Loucy (cell line): Measurements from ENCODE around the gene DRAM2.

Source experiments
- EZH2phosphoT487 ChIP-seq: fragments of 200-600 bp; IDR thresholded peaks from 2 replicates; pipeline ENCODE4 v1.6.1; 2018; ENCODE audit warnings: antibody characterized with exemption, mild to moderate bottlenecking, moderate library complexity, borderline replicate concordance
- TF ChIP-seq, protein P1 (sequence below): fragments of 200-600 bp; sonication (generic); conservative IDR thresholded peaks from 2 replicates; pipeline ENCODE4 v1.5.1; 2014; ENCODE audit warnings: mild to moderate bottlenecking, antibody characterized with exemption, low read length

DNA sequence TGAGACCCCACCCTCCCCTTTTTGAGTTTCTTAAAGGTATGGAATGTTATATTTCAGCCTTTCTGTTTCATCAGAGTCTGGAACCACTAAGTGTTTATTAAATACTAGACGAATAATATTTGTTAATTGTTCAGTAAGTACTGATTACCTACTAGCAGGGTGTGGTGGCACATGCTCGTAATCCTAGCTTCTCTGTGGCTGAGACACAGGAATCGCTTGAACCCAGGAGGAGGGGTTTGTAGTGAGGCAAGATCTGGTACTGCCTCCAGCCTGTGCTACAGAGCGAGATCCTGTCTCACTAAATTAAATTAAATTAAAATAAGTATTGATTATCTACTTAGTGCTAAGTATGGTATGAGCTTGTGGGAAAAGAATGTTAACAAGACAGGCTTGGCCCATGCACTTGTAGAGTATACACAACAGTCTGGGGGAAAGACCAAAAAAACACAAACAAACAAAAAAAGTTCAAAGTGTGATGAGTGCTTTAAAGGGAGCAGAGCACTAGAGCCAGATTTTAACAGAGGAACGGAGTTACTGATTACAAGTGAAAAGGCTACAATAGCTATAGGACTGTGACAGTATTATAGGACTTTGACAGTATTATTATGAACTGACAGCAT, 2.6 kb upstream of the DRAM2 start:
- TF ChIP-seq, protein P1, sequence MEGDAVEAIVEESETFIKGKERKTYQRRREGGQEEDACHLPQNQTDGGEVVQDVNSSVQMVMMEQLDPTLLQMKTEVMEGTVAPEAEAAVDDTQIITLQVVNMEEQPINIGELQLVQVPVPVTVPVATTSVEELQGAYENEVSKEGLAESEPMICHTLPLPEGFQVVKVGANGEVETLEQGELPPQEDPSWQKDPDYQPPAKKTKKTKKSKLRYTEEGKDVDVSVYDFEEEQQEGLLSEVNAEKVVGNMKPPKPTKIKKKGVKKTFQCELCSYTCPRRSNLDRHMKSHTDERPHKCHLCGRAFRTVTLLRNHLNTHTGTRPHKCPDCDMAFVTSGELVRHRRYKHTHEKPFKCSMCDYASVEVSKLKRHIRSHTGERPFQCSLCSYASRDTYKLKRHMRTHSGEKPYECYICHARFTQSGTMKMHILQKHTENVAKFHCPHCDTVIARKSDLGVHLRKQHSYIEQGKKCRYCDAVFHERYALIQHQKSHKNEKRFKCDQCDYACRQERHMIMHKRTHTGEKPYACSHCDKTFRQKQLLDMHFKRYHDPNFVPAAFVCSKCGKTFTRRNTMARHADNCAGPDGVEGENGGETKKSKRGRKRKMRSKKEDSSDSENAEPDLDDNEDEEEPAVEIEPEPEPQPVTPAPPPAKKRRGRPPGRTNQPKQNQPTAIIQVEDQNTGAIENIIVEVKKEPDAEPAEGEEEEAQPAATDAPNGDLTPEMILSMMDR = no peak
- no peak for TF ChIP-seq EZH2phosphoT487
